ENCODE data around the gene SOSTDC1. TPM values are rescaled to one million over a fixed set of nuclear protein-coding genes. Genes with fewer than 3 reads are reported as not detected.

The SOSTDC1 gene
- total RNA-seq, 2 donors from 2014 or later = 2.3 to 3.0 TPM

- H3K9me3 ChIP-seq = no peaks in the 10 kb centered on the region
- intact Hi-C loops (cut with DNase I) = loop anchor here (5.0 kb wide), 1 partner anchor 224 kb away; the partner anchor contains the start of genes ANKMY2 and BZW2
- DNase-seq (ENCODE audit: low spot score) = no peak
- no peaks in the 10 kb centered on the region for H3K36me3 ChIP-seq
- no peaks in the 10 kb centered on the region for H3K4me1 ChIP-seq (replicated peaks)
- H3K27me3 ChIP-seq (replicated peaks; ENCODE audit: insufficient read depth) = no peaks in the 10 kb centered on the region
- TF ChIP-seq POLR2AphosphoS5 (IDR thresholded peaks at IDR 0.05) (no peak), CTCF (IDR thresholded peaks at IDR 0.05) (no peak), POLR2A (IDR thresholded peaks at IDR 0.05) (no peak)
- no peak overlapping the region for H3K4me3 ChIP-seq
- H3K27ac ChIP-seq = no peak overlapping the region
- WGBS = 93% methylated on average over 3 of the region's 3 CpGs
Observed at GRCh38 chr7:16422917-16423316, 42.6 kb downstream of the SOSTDC1 start.

- Histone ChIP-seq H3K27me3 (replicated peaks; ENCODE audit: insufficient read depth) (no peaks in the 10 kb centered on the region), H3K4me1 (replicated peaks) (no peaks in the 10 kb centered on the region), H3K36me3 (no peaks in the 10 kb centered on the region), H3K27ac (peak overlapping the region; percentile 94), H3K9me3 (no peaks in the 10 kb centered on the region), H3K4me3 (no peak overlapping the region)
- TF ChIP-seq CTCF (IDR thresholded peaks at IDR 0.05) = no peak
- no peak for TF ChIP-seq POLR2A (IDR thresholded peaks at IDR 0.05)
- no peak for TF ChIP-seq POLR2AphosphoS5 (IDR thresholded peaks at IDR 0.05)
- DNase-seq (ENCODE audit: low spot score) = no peak
- WGBS = 44% methylated on average over 1 of the region's 1 CpG
- intact Hi-C loops (cut with DNase I) = loop anchor here (5.0 kb wide), 1 partner anchor 225 kb away; the partner anchor contains the start of genes ANKMY2 and BZW2
Observed at GRCh38 chr7:16422103-16422435, 43.5 kb downstream of the SOSTDC1 start.

GRCh38 chr7:16421333-16422102 is 44.0 kb downstream of the SOSTDC1 start, which contains the start of gene CRPPA:
Gene CRPPA (minus strand): TSS chr7:16421538. CDS start chr7:16421322, 216 bp downstream.
- Histone ChIP-seq H3K4me3 (peak within 1 kb of the TSS; percentile 51 to 54), H3K4me1 (replicated peaks) (no peaks in the 10 kb centered on the region), H3K27ac (peak within 1 kb of the TSS; percentile 94), H3K27me3 (replicated peaks; ENCODE audit: insufficient read depth) (no peaks in the 10 kb centered on the region), H3K9me3 (no peaks in the 10 kb centered on the region), H3K36me3 (no peaks in the 10 kb centered on the region)
- 15% methylated on average over 19 of the region's 50 CpGs for WGBS
- peak; percentile 48 for DNase-seq (ENCODE audit: low spot score)
- intact Hi-C loops (cut with DNase I) = loop anchor here (5.0 kb wide), 1 partner anchor 226 kb away; the partner anchor contains the start of genes ANKMY2 and BZW2
- no peak for TF ChIP-seq CTCF (IDR thresholded peaks at IDR 0.05)
- no peak for TF ChIP-seq POLR2A (IDR thresholded peaks at IDR 0.05)
- peak; percentile 4 for TF ChIP-seq POLR2AphosphoS5 (IDR thresholded peaks at IDR 0.05)

GRCh38 chr7:16420649-16421332 is 44.7 kb downstream of the SOSTDC1 start:
- intact Hi-C loops (cut with DNase I) = loop anchor here (5.0 kb wide), 1 partner anchor 227 kb away; the partner anchor contains the start of genes ANKMY2 and BZW2
- Histone ChIP-seq H3K4me1 (replicated peaks) (no peaks in the 10 kb centered on the region), H3K4me3 (peak overlapping the region; percentile 51 to 54), H3K36me3 (no peaks in the 10 kb centered on the region), H3K27ac (peak overlapping the region; percentile 94), H3K27me3 (replicated peaks; ENCODE audit: insufficient read depth) (no peaks in the 10 kb centered on the region), H3K9me3 (no peaks in the 10 kb centered on the region)
- peak; percentile 83 for TF ChIP-seq POLR2A (IDR thresholded peaks at IDR 0.05)
- peak; percentile 84 for TF ChIP-seq POLR2AphosphoS5 (IDR thresholded peaks at IDR 0.05)
- peak in 1 of 4 experiments; percentile 38 for TF ChIP-seq CTCF (IDR thresholded peaks at IDR 0.05)
- under 1% methylated on average over 38 of the region's 56 CpGs for WGBS
- peak; percentile 84 for DNase-seq (ENCODE audit: low spot score)

All from prostate gland (tissue), 2 donors.